ENCODE measurements around the gene MRPS25.
A peak's percentile ranks its signal among the peaks of the same experiment; 100 is the strongest.

MRPS25 gene

DNA sequence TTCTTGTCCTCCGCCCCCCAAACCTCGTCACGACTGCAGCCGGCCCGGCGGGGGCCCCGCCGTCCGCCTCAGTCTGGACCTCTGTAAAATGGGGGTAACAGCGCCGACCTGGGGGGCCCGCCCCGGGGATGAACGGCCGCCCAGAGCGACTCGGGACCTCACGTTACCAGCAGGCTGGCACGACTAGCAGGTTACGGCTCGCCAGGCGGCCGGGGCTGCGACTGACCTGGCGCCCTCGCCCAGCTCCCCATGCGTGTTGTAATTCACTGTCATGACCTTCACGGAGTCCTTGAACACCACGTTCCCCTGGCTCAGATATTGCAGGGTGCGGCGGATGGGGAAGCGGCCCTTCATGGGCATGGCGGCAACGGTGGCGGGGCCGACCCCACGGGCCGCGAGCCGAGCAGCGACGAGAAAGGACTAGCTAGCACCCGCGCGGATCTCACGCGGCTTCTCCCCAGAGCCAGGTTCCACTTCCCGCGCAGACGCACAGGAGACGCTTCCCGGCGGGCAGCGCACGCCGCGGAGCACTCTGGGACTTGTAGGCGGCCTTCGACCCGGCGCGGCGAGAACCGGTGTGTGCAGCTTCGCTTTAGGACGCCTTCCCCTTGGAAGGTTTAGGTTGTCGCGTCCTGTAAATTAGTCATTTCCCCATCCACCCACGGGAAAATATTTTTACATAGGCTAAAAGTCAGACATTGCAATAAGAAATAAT is at the start of gene MRPS25:
MRPS25 (minus strand) TSS at position 481 of the 715 bp plus-strand sequence; CDS start at position 360, 121 bp downstream.
- peak; percentile 64 for DNase-seq

DNA sequence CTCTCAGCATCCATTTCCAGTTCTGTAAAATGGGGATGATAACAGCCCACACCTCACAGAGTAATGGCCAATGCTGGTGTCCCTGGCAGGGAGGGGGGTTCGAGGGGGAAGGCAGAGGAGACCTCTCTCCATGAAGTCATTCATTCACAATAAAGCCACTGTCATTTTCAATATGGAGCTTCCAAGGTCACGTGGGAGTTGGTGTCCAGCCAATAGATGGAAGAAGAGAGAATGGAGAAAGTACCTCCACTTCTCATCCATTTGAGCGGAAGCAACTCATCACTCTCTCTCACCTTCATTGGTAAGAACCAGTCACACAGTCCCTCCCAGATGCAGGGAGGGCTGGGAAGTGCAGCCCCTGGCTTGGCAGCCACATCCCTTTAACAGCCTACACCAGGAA is 48.8 kb upstream of the MRPS25 start:
- DNase-seq, result no peak

DNA sequence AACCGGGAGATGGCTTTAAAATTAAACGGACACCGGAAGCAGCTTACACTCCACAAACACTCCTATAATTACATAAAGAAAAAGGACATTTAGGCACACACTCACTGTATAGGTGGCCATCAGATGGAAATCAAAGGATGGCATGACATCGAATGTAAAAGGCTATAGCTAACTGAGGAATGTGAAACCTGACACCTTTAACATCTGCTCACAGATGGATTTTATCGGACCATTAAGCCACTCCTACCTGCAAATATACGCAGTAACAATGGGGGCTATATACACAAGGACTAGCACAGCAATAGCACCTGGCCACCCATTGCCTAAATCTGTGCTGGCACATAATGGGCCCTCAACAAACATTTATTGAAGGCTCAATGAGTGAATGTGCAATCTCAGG is 48.4 kb upstream of the MRPS25 start:
- peak; percentile 18 for DNase-seq

DNA sequence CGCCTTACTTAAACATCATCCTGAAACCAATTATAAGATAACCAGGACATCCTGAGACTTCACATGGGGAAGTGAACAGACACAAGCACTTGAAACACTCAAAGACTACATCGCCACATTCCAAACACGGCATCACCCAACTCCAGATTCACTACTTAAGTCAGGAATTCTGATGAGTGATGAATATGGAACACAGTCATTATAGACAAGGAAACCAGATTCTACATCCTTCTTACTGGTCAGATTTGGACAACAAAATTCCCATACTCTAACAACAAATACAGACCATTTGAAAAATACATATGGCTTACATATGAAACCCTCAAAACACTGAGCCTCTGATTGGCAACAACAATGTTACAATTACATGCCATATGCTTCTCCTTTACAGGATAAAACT is 46.9 kb upstream of the MRPS25 start:
- DNase-seq, result no peak

DNA sequence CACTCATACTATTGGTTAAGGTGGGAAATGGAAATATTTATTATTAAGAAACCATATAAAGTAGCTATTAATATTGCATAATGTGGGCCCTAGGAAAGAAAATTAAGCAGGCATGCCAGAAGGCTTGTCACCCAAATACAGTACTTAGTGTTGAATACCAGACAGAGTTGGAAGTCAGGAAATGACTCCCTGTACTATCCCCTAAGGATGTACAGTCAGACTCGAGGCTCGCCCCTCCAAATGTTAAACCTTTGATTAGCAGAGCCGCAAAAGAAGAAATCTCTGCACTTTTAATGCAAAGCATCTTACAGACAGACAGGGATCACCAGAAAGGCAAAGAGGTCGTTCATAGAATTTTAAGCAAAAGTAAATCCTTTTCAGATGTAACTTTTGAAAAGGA is 45.1 kb upstream of the MRPS25 start:
- no peak for DNase-seq

DNA sequence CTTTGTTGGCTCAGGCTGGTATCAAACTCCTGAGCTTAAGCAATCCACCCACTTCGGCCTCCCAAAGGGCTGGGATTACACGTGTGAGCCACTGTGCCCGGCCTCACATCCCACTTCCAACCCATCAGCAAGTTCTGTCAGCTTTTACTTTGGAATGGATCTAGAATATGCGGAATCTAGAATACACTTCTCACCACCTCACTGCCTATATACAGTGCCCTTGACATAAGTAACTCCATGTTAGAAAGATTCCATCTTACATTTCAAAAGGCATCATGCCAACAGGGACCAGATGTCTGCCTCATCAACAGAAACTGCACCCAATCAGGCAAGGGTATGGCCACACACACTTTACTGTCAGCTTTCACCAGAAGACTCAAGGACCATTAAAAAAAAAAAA is 43.8 kb upstream of the MRPS25 start:
- DNase-seq, result no peak

DNA sequence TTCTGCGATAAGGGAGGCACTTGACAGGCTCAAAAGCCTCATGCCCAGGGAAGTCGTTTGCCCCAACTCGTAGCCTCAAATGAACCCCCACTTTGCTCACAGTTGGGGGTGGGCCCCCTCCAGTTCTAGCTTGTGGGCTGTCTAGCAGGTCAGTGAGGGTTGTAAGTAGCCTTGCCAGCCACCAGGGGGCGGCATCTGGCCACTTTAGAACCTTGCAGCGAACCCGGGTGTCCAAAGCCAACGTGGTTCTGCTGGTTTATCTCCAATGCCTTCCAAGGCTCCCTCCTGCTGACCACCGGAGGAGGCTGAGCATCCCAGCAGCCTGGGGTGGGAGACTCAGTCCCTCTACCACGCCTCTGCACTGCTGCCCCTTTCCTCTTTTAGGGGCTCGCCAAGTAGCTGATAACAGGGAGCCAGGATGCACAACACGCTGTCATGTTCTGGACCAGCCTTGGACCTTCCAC is 43.0 kb upstream of the MRPS25 start:
- DNase-seq, result peak; percentile 45

DNA sequence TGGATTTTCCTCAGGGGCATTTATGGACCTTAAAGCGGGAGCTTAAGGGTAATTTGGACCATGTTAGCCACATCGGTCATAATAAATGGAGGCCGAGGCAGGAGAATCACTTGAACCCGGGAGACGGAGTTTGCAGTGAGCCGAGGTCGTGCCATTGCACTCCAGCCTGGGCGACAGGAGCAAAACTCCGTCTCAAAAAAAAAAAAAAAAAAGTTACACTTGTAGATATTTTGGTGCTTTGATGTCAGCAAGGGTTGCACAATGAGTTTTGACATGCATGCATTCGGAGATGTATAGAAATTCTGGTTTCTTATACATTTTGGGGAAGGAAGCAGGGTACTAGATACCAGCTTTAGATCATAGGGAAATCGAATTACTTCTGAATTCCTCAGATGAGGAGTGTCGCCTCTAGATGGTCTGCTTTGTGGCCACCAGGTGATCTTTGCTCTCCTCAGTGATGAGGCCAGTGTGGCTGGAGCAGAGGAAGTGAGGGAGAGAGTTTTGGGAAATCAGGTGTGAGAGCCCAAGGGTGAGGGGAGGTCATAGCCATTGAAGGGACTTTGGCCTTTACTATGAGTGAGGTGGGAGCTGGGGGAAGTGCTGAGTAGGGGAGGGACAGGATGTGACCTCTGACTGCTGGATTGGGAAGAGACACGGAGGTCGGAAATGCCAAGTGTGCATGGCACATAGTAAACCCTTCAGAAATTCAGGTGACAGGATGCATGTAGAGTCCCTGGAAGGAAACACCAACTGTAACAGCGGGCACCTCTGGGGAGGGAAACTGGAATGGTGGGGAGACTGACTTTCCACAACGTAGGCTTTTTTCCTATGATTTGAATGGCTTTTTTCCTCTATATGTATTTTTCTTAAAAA is 42.2 kb upstream of the MRPS25 start:
- DNase-seq, result no peak

DNA sequence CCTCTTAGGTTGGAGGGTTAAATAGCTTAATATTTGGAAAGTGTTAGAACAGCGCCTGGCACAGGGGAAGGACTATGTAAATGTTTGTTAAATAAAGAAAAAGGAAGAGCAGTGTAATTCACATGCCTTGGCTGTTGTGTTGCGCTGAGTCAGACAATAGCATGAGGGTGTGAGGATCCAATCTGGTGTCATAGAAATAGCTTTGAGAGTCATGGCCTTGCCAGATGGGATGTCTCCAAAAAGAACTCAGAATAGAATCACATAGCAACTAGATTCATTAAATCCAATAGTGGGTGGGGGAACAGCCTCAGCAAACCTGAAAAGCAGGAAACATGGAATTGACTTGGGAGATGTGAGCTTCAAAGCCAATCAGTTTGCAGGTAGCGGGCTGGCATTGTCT is 37.7 kb upstream of the MRPS25 start:
- DNase-seq, result no peak

DNA sequence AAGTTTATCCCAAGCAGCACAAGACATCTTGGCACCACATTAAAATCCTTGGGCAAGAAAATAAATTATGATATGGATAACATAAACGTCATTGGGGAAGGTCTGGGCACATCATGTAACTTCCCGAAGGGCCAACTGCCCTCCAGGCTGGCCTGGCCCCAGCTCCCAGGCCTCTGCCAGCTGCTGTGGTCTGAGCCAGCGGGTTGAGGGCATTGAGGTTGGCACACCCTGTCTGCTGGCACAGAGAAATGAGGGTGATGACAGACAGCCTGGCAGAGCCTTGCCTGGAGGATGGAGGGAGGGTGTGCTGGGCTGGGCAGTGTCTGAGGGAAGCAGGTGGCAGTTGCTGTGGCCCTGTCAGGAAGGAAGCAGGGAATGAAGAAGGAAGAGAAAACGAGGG is 37.1 kb upstream of the MRPS25 start:
- DNase-seq, result no peak

DNA sequence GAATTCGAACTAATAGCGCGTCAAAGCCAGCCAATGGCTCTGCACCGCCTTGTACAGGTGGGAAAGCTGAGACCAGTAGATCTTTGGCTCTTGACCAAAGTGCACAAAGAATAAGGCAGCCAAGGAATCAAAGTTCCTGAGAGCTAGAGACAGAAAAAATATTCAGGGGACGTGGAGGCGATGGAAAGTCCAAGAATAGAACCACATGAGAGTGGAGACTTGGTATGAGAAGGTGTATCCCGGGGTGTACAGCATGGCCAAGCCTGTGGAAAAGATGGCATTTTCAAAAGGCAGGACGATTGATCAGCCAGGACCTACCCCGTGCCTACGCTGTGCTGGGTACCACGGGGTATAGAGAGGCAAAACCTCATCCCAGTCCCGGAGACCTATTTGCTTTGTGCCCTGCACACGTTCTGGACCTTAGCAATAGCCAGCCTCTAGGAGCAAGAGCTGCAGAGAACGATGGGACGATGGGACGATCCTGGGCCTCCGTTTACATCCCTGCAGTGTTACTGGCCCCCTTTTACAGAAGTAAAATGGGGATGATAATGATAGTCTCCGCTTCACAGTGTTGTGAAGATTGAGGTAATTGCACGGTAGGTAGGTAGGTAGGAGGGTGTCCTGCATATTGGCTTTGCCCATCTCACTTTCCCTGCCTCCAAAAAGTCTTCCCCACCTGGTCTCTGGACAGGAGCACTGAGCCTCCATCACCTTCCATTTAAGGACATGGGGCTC is 34.4 kb upstream of the MRPS25 start:
- DNase-seq, result no peak

DNA sequence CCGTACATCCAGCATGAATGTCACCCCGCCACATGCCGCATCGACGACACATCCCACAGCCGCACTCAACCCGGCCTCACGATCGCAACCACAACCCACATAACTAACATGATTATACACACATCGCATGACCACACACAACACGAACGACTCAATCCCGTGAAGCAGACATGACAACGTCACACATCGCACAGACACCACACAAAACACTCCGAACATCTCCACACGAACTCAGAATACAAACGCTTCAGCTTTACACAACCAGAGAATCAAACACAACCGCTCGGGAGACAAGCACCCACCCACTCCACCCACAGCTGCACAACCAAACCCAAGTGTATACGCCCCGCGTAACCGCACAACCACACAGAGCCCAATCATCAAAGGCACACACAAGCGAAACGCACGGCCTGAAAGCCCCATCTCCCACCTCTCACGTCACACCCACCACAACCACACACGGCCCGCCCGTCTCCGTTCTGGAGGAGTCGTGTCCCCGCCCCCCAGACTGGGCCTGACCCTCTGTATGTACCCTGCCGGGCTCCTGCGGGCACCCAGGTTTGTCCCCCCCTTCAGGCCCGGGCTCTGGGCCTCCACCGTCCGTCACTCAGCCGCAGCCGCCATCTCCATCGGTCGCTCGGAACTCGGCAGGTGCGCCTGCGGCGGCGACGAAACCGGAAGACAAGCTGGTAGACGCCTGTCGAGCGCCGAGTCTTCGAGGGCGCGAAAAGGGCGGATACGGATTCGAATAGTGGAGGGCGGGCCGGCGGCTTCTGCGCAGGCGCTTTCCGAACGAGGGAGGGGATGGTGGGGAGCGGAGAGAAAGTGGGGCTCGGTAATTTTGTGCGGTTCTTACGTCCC is 33.6 kb upstream of the MRPS25 start, which contains the start of gene RBSN:
RBSN (minus strand) TSS at position 646 of the 861 bp plus-strand sequence. CDS start 3,028 bp downstream, outside the sequence.
- DNase-seq, result peak; percentile 84

DNA sequence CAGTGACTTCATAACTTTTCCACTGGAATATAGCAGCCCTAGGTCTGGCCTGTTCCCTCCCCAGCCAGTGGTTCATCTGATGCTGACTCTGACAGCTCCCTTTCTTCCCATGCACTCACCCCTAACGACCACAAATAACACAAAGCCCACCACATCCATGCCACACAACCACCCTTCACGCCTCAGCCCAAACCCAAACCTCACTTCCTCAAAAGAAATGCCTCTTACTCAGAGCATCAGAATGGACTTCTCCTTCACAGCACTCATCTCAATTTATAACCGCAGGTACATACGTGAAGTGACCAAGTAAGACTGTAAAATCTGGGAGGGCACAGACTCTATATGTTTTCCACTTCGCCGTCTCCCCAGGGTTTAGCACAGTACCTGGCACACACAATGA is 32.8 kb upstream of the MRPS25 start:
- no peak for DNase-seq

DNA sequence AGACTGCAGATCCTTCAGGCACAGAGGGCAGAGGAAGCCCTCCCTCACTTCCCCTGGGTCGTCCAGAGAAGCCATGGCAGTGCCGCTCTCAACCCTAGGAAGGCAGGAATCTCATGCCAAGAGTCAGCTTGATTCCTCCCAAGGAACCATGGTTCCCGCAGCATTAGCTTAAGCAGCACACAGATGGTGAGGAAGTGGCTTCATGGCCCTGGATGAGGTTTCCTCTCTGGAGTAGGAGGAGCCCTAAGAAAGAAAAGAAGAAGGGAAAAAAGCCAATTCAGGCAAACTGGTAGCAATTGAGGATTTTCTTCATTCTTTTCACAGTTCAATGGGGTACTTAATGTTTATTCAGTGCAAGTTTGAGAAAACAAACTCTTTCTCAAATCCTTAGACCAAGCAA is 30.9 kb upstream of the MRPS25 start:
- DNase-seq, result no peak

DNA sequence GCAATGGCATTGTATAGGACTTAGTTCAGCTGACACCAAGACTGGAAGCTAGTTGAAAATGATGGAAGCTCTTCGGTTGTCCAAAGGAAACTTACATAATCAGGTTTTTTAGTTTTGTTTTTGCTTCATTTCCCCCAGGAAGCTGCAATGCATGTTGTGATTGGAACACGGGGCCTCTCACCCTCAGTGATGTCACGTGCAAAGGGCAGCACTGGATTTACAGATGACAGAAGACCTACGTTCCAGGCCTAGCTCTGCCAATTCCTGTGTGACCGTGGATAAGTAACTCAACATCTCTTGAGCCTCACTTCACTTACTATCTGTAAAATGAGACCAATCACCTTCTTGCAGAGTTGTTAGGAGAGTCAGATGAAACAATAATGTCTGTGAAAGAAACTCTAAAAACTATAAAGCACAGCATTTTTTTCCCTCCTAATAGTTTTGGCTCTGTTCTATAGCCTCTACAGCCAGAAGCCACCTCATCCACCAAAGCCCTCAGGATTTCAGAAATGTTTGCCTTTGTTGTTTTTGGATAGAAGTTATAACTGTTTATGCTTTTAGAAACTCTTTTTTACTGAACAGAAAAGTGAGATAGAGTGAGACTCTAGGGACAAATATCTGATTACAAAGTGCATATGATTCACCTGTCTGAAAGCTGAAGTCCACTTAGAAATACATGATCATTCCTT is 29.2 kb upstream of the MRPS25 start:
- no peak for DNase-seq

DNA sequence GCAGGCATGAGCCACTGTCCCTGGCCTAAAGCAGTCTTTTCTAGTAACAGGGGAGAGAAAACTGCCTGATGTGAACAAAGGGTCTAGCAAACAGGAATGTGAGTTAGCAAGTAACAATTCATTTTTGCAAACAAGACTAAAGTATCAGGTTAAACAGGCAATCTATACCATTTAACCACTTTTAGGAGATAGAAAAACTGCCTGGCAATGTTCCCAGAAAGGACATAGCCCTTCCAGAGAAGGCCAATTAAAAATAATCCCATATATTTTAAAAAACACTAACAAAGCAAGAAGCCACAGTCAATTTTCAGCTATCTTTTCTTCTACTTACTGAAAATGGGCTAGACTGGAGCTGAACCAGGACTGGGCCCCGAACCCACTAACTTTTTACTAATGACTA is 27.6 kb upstream of the MRPS25 start:
- DNase-seq, result no peak

DNA sequence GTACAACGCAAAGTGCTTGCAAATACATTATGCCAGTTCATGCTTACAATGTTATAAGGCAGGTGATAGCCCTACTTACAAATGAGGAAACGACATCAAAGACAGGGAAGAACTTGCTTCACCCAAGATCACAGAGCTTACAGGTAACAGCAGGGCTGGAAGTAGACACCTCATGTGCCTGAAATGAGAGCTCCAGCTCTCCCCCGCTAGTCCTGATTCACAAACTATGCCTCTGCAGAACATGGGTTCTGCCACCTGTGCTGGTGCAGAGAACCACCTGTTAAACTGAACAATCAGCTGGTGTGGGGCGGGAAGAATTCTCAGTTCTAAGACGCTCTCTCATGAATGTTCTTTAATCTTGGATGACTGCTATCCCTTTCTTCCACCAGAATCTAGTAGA is 26.5 kb upstream of the MRPS25 start:
- no peak for DNase-seq

DNA sequence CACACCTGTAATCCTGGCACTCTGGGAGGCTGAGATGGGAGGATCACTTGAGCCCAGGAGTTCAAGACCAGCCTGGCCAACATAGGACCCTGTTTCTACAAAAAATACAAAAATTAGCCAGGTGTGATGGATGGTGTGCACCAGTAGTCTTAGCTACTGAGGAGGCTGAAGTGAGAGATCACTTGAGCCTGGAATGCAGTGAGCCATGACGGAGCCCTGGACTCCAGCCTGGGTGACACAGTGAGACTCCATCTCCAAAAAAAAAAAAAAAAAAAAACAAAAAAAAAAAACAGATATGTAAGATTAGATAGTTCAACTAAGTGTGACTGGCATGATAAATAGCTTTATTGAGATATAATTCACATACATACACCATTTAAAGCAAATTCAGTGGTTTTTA is 24.1 kb upstream of the MRPS25 start:
- no peak for DNase-seq

DNA sequence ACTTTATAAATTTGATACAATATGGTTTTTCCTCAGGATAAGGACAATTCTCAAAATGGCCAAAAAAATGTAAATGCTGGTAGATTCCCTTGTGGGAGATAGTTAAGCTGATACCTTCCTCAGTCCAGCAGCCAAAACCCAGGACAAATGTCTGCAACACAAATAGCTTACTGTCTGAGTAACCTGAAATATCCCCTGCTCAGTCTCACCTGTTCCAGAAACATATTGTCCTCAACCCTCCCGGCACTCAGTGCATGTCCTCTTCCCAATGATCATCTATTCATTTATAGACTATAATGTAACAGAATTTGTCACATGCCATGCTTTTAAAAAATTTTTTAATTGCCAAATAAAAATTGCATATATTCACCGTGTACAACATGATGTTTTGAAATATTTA is 21.6 kb upstream of the MRPS25 start:
- DNase-seq, result no peak

DNA sequence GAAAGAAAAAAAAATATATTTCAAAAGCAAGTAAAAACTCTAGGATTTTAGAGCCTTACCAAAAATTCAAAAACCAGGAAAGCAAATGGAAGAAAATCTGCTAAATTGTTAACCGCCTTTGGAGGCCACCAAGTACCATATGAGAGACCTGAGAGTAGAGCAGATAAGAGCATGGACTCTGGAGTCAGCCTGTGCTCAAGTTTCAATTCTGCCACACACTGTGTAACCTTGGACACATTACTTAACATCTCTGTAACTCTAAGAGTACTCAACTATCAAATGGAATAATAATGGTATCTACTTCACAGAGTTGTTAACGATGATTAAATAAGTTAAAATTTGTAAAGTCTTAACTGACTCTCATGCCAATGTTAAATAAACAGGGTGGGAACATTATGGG is 21.1 kb upstream of the MRPS25 start:
- DNase-seq, result no peak

DNA sequence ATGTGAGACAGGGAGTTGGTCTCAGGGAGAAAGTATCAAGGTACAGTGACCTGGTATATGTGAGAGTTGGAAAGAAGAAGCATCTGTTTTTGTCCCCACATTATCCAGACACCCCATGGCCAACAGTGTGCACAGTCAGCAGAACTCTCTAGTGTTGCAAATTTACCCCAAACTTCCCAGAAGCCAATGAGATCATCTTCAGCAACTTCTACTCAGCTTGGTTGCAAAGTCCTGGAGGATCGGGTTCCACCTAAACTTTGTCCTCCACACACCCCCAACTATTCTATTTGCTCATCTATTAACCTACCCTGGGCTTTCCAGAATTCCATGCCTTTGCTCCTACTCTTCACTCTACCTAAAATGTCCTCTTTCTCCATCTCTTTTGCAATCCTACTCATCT is 18.1 kb upstream of the MRPS25 start:
- no peak for DNase-seq
